HG03060 (cell line): Measurements from ENCODE around the gene DUOX1.

ENCODE experiments used
- ATAC-seq: cut with Tn5 transposase; IDR thresholded peaks from one replicate; pipeline ENCODE4 v1.9.1; 2021; ENCODE audit warnings: low read depth, moderate number of reproducible peaks; ENCODE audit not compliant: unreplicated experiment

The DUOX1 gene

DNA sequence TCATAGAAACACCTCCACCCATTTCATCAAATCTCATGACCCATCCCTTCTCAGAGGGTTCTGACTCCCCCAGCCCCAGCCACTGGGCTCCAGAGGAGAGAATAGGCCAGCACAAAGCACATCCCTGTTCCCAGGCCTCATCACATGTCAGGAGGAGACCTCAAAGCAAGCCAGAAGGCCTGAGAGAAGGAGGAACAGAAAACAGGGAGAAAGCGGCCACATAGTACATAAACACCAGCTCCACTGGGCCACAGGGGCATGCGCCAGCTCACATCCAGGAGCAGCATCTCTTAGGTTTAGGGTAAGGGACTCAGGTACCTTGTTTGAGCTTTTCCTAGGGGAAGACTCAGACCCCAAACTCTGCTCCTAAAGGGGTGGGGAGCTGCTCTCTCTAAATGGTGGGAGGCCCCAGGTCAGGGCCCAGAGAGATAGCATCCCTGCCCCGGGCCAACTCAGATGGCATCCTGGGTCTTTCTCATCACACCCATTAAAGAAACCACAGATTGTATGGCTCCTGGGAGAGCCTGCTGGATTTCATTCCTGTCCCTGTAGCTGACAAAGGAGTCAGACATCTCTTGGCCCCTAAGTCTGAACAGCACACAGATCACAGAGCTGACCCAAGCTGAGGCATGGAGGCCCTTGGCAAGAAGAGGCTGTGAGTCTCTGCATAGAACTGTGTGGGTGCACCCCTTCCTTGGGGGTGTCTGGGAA is 55.4 kb downstream of the DUOX1 start:
- no peak for ATAC-seq

DNA sequence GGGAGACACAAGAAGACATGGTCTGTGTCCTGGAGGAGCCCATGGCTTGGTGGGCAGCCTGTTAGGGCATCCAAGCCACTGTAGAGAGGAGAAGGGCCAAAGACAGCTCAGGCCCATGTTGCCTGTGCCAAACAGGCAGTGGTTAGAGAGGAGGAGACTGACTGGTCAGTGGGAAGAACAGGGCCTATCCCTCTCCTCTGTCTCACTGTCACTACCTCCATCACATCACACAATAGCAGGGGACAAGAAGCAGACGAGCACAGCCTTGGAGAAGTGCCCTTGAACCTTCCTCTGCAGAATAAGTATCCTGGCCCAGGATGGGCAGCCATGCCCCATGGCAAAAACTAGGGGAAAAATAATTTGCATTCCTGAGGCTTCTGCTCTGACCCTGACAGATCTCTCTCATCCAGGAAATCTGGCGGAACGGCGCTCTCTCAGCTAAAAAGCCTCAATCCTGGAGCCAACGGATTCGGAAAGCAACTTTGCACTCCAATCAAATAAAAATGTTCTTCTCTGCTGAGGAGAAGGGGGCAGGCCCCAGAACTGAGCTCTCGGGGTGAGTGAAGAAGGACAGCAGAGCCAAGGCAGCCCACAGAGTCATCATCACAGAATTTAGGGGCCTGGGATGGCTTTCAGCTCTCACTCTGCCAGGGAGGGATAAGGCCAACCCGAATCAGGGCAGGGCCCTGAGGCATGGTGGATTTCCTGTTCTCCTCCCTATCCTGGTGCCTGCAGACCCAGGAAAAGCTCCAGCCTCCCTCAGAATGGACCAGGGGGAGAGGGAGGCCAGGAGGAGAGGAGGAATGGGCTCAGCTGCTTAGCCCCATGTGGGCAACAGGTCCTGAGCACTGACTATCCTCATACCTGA is 56.3 kb downstream of the DUOX1 start:
- no peak for ATAC-seq

DNA sequence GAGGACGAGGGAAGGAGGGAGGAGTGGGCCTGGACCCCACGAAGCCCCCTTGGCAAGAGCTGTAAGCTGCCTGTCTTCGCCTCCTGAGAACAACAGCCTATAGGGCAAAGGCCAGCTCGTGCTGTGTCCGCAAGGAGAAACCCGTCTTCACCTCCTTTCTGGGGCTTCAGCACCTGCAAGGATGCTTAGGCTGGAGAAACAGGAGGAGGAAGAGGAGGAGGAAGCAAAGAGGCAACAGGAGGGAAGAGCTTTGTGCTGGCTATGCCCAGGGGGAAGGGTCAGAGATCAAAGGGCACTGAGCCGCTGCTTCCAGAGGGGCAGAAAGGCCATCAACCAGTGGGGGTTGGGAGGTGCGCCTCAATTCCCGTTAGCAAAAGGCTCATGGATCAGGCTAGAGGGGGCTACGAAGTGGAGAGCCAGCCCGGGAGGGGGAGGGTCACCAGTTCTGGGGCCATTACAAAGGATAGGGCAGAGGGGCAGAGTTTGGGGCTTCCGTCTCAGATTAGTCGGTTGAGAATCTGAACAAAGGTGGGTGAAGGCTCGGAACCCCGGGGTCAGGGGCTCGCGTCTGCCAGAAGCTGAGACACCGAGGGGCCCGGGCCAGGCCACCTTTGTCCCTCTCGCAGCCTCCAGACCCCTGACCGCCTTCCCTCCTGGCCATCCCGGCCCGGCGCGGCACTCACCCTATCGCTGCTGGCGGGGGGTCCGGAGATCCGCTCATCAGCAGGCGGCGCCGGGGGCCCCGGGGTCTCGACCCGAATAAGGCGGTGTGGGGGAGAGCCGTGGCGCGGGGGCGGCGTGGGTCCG is 57.2 kb downstream of the DUOX1 start:
- ATAC-seq, result no peak

DNA sequence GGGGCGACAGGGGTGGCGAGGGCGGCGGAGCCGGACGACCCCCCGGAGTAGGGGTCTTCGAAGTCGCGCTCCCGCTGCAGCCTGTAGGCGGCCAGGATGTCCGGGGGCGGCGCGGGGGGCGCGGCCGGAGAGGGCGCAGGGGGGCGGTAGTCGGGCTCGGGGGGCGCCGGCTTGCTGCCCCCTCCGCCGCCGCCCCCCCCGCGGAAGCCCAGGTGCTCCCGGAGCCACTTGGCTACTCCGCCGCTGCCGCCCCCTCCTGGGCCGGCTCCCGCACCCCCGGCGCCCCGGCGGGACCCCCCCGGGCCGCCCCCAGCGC is 57.7 kb downstream of the DUOX1 start:
- no peak for ATAC-seq

DNA sequence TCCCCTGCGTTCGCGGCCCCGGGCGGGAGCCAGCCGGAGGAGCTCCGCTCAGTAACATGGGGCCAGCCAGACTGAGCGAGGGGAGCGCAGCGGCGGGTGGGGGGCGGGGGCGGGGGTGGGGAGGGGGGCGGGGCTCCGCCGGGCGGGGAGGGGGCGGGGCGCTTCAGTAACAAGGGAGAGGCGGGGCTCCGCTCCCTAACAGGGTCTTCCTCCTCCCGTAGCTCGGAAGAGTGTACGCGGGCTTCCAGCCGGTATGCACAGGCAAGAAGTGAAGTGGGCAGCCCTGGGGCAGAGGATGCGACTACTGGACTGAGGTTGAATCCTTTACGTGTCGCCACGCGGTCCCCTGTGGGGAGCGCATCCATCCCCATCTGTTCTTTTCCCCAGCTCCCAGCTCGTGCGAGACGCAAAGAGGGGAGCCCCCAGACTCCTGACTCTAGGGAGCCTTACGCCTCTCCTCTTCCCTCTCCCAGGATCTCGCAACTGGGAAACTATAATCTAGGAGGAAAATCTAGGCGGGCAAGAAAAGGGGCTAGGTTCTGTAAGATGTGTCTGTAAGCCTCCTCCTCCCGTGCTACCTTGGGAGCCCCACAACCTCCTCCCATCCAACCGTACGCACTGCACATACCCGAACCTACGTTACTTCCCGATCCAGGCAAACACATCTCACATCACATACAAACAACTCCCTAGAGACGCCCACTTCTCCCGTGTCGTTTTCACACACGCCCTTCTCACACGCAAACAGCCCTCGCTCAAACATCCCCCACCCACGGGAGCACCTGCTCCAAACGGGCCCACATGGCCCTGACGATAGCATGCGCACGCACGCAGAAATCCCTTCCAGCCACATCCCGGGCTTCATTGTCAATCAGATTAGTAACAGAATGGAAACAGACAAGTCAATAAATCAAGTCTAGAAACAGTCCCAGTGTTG is 58.4 kb downstream of the DUOX1 start, which contains the start of gene SHF:
SHF (minus strand) TSS at position 73 of the 937 bp plus-strand sequence; CDS start at position 58, 15 bp downstream.
- no peak for ATAC-seq

DNA sequence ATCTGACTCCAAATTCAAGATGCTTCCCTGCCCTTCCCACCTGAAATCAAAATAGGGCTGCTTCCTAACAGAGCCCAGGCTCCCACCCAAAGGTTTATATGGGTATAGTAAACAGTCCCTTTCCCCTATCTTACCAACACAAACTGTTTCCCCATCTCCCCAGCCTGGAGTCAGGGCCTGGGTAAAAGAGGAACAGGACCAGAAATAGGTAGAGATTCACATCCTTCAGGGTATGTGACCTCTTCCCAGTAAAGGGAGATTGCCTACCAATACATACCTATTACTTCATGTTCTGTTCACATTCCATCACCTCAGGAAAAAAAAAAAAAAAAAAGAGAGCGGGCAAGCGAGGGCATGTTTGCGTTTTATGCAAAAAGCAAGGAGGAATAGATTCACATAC is 67.7 kb downstream of the DUOX1 start:
- ATAC-seq, result no peak

DNA sequence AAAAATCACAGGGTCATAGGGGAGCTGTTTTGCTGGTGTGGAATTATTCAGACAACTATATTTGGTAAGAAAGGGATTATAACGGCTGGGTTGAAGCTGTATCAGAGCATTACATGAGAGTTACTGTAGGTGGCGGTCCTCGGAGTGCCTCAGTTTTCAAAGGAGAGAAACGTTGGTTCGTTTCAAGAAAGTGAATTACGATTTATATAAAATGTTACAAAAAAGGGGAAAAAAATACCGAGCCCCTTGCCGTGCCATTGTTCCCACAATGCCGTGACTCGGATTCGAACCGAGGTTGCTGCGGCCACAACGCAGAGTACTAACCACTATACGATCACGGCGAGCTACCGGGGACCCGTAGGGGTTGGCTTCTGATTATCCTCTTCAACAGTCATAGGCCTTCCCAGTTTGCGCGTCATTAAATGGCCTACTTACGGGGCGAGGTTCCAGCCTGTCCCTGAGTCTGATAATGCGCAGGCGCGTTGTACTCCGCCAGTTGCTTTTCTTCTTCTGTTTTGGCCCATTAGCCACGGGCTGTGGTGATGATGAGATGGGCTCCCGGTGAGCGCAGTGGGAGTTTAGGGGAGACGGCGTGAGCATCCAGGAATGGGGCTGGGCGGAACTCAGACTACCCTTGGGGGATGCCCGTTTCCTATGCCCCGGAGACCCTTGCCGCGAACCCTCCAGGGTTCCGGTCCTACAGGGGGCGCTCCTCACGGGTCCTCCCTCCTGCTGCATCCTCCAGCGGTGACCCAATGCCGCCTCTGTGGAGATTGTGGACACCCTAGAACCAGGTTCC is 68.7 kb downstream of the DUOX1 start:
- peak; percentile 64 for ATAC-seq

DNA sequence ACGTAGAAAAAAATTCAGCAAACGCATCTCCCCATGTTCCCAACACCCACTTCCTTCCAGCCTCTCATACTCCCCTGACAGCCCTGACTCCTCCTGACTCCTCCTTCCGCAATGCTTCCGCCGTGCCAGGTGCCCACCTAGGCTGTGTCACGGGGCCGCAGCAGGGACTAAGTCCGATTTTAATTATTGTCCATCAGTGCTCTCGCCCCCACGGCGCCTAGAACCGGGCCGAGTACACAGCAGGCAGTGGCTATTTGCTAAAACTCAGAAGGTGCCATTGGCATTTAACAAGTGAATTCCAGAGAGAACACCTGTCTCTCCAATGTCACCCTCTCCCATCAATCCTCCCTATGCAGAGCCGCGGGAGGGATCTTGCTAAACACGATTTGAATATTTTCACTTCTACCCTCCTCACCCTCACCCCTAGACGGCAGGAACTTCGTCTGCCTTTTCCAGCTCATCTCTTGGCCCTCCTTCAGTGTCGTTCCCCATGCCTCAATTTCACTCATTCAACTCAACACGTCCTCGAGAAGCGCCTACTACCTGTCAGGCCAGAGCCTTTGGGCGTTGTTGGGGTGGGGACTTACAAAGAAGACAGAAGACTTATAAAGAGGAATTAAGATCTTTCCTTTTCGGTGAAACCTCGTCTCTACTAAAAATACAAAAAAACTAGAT is 69.5 kb downstream of the DUOX1 start:
- peak; percentile 1 for ATAC-seq

DNA sequence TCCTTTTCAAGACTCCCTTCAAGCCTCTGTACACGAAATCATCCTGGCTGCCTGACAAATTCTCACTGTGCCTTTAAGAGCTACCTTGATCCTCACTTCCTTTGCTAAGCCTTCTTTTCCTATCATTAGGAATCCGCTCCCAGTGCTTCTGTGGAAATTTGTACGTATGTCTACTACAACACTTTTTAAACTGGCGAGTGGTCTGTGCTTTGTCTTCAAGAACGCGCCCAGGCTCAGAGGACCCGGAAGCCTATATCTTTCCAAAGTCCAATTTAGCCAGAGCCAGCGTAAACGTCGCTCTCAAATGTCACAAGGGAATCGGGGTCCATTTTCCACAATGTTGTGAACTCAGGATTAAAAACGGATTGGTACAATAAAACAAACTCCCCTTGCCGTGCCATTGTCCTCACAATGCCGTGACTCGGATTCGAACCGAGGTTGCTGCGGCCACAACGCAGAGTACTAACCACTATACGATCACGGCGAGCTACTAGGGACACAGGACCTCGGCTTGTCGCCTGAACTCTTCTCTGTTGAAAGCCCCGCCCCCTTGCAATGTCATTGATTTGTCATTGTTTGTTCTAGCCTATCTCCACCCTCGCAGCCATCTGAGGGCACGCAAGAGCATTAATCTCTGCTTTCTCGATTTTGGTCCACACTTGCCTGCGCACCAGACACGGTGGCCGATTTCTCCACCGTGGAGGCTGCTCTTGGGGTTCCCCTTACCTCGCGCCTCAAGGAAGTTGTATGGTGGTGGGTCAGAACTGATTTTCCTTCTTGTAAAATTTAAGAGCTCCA is 70.4 kb downstream of the DUOX1 start:
- ATAC-seq, result peak; percentile 38

DNA sequence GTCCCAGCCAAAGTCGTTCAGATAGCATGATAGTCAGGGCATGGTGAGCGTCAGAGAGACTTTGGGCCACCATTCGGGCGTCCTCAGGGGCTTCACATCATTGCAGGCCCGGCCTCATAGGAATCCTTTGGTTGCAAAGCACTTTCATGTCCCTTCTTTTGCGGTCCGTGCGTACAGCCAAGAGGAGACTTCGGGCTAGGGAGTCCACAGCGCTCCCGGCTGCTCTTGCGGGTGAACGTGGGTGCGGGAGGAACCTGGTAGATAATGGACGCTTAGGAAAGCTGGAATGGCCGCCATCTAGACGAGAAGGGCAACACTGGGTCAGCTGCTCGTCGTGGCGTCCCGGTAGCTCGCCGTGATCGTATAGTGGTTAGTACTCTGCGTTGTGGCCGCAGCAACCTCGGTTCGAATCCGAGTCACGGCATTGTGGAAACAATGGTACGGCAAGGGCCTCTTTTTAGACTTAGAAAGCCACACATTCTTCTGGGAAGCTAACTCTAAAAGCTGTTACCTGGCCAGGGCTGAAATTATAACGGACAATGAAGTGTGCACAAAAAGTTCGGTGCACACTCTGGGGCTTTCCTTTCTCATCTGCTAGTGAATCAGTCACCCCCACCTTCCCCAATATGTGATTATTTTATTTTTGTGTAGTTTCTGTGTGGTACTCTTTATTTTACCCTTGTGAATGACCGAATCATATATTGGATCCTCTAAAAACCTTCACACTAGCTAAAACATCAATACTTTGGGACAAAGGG is 71.2 kb downstream of the DUOX1 start:
- ATAC-seq, result no peak

DNA sequence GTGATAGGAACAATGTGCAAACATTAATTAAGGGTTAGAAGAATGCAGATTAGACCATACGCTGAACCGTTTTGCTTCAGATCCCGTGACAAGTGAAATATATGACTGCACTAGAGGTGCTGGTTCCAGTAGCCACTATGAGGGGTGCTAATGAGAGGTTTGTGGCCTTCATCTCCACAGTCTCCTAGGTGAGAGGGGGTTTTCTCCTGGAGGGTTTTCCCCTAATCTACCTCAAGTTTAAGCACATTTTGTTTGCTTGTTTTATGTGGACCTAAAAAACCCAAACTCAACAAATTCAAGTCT is 71.7 kb downstream of the DUOX1 start:
- ATAC-seq, result no peak

DNA sequence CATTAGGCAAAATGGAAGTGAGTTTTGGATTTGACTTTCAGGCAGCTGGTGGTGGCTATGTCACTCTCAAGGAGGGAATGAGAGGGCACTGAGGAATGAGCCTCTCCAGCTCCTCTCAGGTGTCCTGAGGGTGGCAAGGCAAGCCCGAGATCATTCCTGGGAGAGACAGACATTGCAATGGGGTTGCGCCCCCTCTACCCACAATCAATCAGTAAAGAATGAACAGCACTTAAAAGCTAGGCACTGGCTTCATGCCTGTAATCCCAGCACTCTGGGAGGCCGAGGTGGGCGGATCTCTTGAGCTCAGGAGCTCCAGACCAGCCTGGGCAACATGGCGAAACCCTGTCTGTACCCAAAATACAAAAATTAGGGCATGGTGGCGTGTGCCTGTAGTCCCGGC is 72.1 kb downstream of the DUOX1 start:
- ATAC-seq, result no peak

DNA sequence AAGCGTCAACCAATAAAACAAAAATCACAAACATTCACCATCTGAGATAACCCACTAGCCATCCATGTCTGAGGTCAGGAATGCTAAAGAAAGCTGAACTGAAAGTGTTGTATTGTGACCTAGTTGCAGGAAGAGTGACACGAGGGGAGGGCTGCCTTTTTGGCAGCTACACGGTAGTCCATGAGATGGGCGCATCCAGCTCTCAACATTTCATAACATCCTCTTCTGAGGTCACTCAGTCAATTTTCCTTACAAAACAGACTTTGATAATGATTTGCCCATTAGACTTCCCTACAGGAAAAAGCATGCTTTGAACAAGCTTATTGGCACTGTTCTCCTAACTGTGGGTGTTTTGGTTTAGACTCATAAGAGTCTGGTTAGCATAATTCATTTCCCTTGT is 73.4 kb downstream of the DUOX1 start:
- ATAC-seq, result no peak

DNA sequence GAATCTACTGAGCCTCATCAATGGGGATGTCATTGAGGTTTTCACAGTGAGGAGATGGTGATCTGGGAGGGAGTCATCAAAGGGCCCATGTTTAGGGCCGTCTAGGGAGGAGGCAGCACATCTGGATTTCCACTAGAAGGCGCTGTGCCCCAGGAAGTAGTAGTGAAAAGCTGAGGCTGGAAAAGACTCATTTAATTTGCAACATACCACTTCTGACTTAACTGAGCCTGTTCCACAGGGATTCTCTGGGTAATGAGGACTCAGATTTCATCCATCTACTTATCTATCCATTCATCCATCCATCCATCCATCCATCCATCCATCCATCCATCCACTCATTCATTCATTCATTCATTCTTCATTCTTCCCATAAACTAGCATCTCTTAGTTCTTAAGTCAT is 75.4 kb downstream of the DUOX1 start:
- ATAC-seq, result no peak

DNA sequence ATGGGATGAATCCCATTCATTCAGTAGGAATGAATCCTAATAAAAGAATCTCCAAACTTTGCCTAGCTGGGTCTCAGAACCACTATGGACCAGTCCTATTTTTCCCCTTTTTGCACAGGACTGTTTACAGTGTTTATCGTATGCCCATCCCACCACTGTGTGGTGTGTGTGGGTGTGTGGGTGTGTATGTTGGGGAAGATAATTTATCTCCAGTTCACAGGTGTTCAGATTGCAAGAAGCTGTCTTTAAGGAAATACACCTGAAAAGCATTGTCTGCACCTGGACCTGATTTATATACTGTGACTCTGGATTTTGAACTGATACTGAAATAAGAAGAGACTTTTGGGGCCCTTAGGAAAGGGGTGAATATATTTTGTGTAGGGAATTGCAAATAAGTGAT is 82.7 kb downstream of the DUOX1 start:
- ATAC-seq, result no peak
